Trophoblast cell (in vitro differentiated cells and primary cell): ENCODE results near the gene MRPS5.

ENCODE experiments used
- DNase-seq, 2 donors: peaks; one replicate each; pipeline ENCODE4 v3.0.0-alpha.2; 2016
- H2AFZ ChIP-seq: 2 replicates; pipeline ENCODE4 v1.6.1; 2013; ENCODE audit warnings: low read length, moderate library complexity, mild to moderate bottlenecking; ENCODE audit not compliant: insufficient read depth, poor library complexity
- H2AK5ac ChIP-seq: 2 replicates; pipeline ENCODE4 v1.6.1; 2013; ENCODE audit warnings: mild to moderate bottlenecking, low read length
- H2BK120ac ChIP-seq: 2 replicates; pipeline ENCODE4 v1.6.1; 2013; ENCODE audit warnings: low read length, mild to moderate bottlenecking, moderate library complexity; ENCODE audit not compliant: insufficient read depth, poor library complexity
- H2BK12ac ChIP-seq: 2 replicates; pipeline ENCODE4 v1.6.1; 2013; ENCODE audit warnings: mild to moderate bottlenecking, low read length, moderate library complexity
- H2BK5ac ChIP-seq: 2 replicates; pipeline ENCODE4 v1.6.1; 2013; ENCODE audit warnings: low read length, low read depth, moderate library complexity, mild to moderate bottlenecking; ENCODE audit not compliant: poor library complexity
- H3K14ac ChIP-seq: 2 replicates; pipeline ENCODE4 v1.6.1; 2013; ENCODE audit warnings: mild to moderate bottlenecking, low read length
- H3K18ac ChIP-seq: 2 replicates; pipeline ENCODE4 v1.6.1; 2013; ENCODE audit warnings: mild to moderate bottlenecking, low read length
- H3K23ac ChIP-seq: 2 replicates; pipeline ENCODE4 v1.6.1; 2013; ENCODE audit warnings: low read length
- H3K27ac ChIP-seq: 2 replicates; pipeline ENCODE4 v1.5.1; 2013; ENCODE audit warnings: low read depth, mild to moderate bottlenecking, inconsistent platforms, low read length, moderate library complexity
- H3K27me3 ChIP-seq: 2 replicates; pipeline ENCODE4 v1.6.1; 2013; ENCODE audit warnings: inconsistent platforms, mild to moderate bottlenecking, low read length, moderate library complexity; ENCODE audit not compliant: insufficient read depth
- H3K36me3 ChIP-seq, 2 experiments: 1 replicate in 1 of 2; 2 replicates in 1 of 2; pipeline ENCODE4 v1.6.1; 2013; ENCODE audit warnings: low read length in 2 of 2, mild to moderate bottlenecking in 2 of 2, moderate library complexity in 1 of 2; ENCODE audit not compliant: insufficient read depth in 2 of 2, control insufficient read depth in 1 of 2
- H3K4ac ChIP-seq: 2 replicates; pipeline ENCODE4 v1.6.1; 2013; ENCODE audit warnings: low read depth, mild to moderate bottlenecking, low read length, moderate library complexity
- H3K4me1 ChIP-seq, 2 experiments: 1 replicate in 1 of 2; 2 replicates in 1 of 2; pipeline ENCODE4 v1.6.1; 2013; ENCODE audit warnings: low read length in 2 of 2, mild to moderate bottlenecking in 2 of 2, moderate library complexity in 1 of 2; ENCODE audit not compliant: insufficient read depth in 2 of 2, control insufficient read depth in 1 of 2
- H3K4me2 ChIP-seq: 2 replicates; pipeline ENCODE4 v1.6.1; 2013; ENCODE audit warnings: inconsistent platforms, mild to moderate bottlenecking, low read length, moderate library complexity
- H3K4me3 ChIP-seq: 2 replicates; pipeline ENCODE4 v1.5.1; 2013; ENCODE audit warnings: mild to moderate bottlenecking, low read depth, low read length, inconsistent platforms
- H3K79me1 ChIP-seq: one replicate; pipeline ENCODE4 v1.6.1; 2013; ENCODE audit warnings: low read length
- H3K79me2 ChIP-seq: 2 replicates; pipeline ENCODE4 v1.6.1; 2013; ENCODE audit warnings: low read length, mild to moderate bottlenecking; ENCODE audit not compliant: control insufficient read depth, insufficient read depth, poor library complexity
- H3K9ac ChIP-seq: 2 replicates; pipeline ENCODE4 v1.6.1; 2013; ENCODE audit warnings: mild to moderate bottlenecking, low read length
- H3K9me3 ChIP-seq: 2 replicates; pipeline ENCODE4 v1.6.1; 2013; ENCODE audit warnings: low read depth, mild to moderate bottlenecking, control low read depth, inconsistent platforms, low read length; ENCODE audit not compliant: insufficient read depth
- H4K12ac ChIP-seq: 2 replicates; pipeline ENCODE4 v1.6.1; 2013; ENCODE audit warnings: low read depth, mild to moderate bottlenecking, low read length, moderate library complexity
- H4K8ac ChIP-seq: 2 replicates; pipeline ENCODE4 v1.6.1; 2013; ENCODE audit warnings: low read depth, mild to moderate bottlenecking, low read length, moderate library complexity
- H4K91ac ChIP-seq: one replicate; pipeline ENCODE4 v1.6.1; 2013; ENCODE audit warnings: low read depth, mild to moderate bottlenecking, low read length, moderate library complexity
- WGBS: extraction: QIAGEN DNeasy Blood & Tissue Kit; methylation state at CpG from one replicate; pipeline ENCODE4 v1.1.7; 2013; ENCODE audit warnings: missing lambda C conversion rate; ENCODE audit not compliant: insufficient read length, insufficient coverage; ENCODE audit errors: extremely low coverage; 5-methylcytosine and 5-hydroxymethylcytosine counted together

MRPS5 gene

DNA sequence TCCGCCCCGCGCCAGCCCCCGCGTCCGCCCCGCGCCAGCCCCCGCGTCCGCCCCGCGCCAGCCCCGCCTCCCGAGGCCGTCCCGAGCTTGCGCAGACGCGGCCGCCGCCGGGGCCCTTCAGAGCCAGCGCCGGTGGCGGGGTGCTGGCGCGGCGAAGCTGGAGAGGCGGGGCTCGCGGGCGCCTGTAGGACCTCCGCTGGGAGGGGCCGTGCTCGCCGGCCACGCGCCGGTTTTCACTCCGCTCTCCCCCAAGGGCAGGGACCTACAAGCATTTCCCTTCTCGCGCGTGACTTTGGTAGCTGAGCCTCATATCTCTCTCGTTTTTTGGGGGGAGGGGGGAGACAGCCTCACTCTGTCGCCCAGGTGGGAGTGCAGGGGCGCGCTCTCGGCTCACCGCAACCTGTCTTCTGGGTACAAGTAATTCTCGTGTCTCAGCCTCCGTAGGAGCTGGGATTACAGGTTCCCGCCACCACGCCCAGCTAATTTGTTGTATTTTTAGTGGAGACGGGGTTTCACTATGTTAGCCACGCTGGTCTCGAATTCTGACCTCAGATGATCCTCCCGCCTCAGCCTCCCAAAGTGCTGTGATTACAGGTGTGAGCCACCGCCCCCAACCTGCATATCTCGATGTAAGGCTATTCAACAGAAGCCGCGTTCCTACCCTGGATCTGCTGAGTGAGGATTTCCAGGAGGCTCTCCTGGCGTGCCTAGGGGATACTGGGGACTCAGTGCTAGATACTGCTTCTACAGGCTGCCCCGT, 38.3 kb upstream of the MRPS5 start, which contains the start of gene ZNF514:
ZNF514 (minus strand) TSS at position 159 of the 760 bp plus-strand sequence. CDS start 6,595 bp downstream, outside the sequence.
- WGBS: no CpG with 5 or more reads among the region's 64 CpGs

DNA sequence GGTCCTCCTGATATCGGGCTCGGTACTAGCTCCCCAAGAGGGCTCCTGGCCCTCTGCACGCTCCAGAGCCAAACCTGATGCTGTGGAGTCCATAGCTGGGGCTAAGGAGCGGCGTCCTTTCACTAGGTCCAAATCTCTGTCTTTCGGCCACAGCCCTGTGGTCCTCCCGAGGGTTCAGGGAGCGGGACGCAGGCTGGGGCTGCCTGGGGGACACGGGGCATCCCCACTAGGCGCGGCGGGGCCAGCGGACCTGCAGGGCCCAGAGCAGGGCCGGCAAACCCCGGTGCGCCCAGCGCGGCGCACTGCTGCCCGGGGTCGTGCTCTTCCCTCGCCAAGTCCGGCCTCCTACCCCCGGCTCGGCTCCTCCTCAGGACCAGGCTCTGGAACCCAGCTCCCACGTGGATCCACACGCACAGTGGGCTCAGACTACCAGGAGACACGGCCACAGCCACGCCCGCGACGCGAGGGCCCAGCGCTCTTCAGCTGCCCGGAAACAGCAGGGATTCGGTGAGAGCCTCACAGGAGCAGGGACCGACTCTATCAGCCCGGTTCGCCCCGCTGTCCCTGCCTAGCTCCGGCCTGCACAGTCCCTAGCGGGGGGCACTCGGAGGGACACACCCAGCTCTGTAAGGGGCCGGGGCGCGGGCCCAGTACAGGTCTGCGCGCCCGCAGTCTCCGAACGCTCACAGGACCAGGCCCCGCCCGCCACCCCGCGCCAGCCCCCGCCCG, 37.4 kb upstream of the MRPS5 start:
- Histone ChIP-seq H3K4me2 (peak overlapping the region; percentile 95), H3K79me1 (peaks cover 10% of the 10 kb centered on the region), H3K14ac (peak overlapping the region; percentile 69), H3K4me1 (peaks cover 5 to 8% of the 10 kb centered on the region in 2 experiments), H4K12ac (peak overlapping the region; percentile 33), H2BK12ac (no peak overlapping the region), H3K79me2 (peaks cover 5% of the 10 kb centered on the region), H2BK120ac (peak overlapping the region; percentile 86), H2AK5ac (peak overlapping the region; percentile 84), H3K9me3 (peaks cover under 1% of the 10 kb centered on the region), H3K23ac (no peak overlapping the region), H3K36me3 (peaks cover 8 to 18% of the 10 kb centered on the region in 2 experiments), H3K18ac (peak overlapping the region; percentile 96), H3K27ac (no peak overlapping the region), H3K9ac (peak overlapping the region; percentile 83), H4K91ac (peak overlapping the region; percentile 60), H2BK5ac (no peak overlapping the region), H3K4me3 (peak overlapping the region; percentile 90), H3K4ac (peak overlapping the region; percentile 13), H4K8ac (peak overlapping the region; percentile 95), H3K27me3 (no peaks in the 10 kb centered on the region), H2AFZ (peak overlapping the region; percentile 83)
- DNase-seq: peak; percentile 1 to 28
- no CpG with 5 or more reads among the region's 58 CpGs for WGBS

More for the DNA sequence above, 38.3 kb upstream of the MRPS5 start, which contains the start of gene ZNF514:
- Histone ChIP-seq H3K23ac (no peak within 1 kb of the TSS), H2BK12ac (peak within 1 kb of the TSS; percentile 54), H3K27ac (no peak within 1 kb of the TSS), H4K8ac (peak within 1 kb of the TSS; percentile 95), H4K91ac (peak within 1 kb of the TSS; percentile 60), H3K79me1 (peaks cover 10% of the 10 kb centered on the region), H3K18ac (peak within 1 kb of the TSS; percentile 96), H3K9me3 (no peaks in the 10 kb centered on the region), H3K4ac (peak within 1 kb of the TSS; percentile 13), H3K4me3 (peak within 1 kb of the TSS; percentile 90), H2BK120ac (peak within 1 kb of the TSS; percentile 86), H3K27me3 (no peaks in the 10 kb centered on the region), H3K79me2 (peaks cover 5% of the 10 kb centered on the region), H4K12ac (peak within 1 kb of the TSS; percentile 77), H3K4me2 (peak within 1 kb of the TSS; percentile 95), H3K9ac (peak within 1 kb of the TSS; percentile 83), H3K14ac (peak within 1 kb of the TSS; percentile 81), H2AFZ (peak within 1 kb of the TSS; percentile 83), H3K36me3 (peaks cover 7 to 14% of the 10 kb centered on the region in 2 experiments), H3K4me1 (peaks cover 5 to 8% of the 10 kb centered on the region in 2 experiments), H2AK5ac (peak within 1 kb of the TSS; percentile 84), H2BK5ac (no peak within 1 kb of the TSS)
- peak; percentile 59 to 72 for DNase-seq

DNA sequence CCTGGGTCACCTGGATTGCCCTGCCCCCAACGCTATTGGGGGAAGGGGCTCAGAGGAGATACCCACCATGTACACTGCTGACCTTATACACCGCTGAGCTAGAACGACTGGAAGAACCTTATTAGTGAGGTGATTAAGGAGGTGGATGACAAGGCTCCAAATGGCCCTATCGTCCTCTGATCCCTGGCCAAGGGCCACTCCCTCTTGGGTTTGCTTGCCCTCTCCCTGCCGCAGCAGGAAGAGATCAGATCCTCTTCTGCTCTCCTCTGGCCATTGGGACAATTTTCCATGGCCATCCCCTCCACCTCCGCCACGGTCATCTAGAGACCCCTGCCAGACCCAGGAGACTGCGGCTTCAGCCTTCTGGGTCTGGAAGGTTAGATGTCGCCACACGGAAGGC, 36.8 kb upstream of the MRPS5 start:
- no peak overlapping the region for H2AFZ ChIP-seq
- no peak overlapping the region for H3K18ac ChIP-seq
- H3K27me3 ChIP-seq: no peaks in the 10 kb centered on the region
- H3K9ac ChIP-seq: peak overlapping the region; percentile 83
- H3K14ac ChIP-seq: peak overlapping the region; percentile 69
- H4K12ac ChIP-seq: peak overlapping the region; percentile 33
- no CpG with 5 or more reads among the region's 10 CpGs for WGBS
- H4K8ac ChIP-seq: peak overlapping the region; percentile 95
- H3K79me1 ChIP-seq: peaks cover 10% of the 10 kb centered on the region
- no peak overlapping the region for H3K27ac ChIP-seq
- peak overlapping the region; percentile 95 for H3K4me2 ChIP-seq
- H3K79me2 ChIP-seq: peaks cover 5% of the 10 kb centered on the region
- no peak overlapping the region for H2BK5ac ChIP-seq
- H3K9me3 ChIP-seq: peaks cover 3% of the 10 kb centered on the region
- peaks cover 9 to 19% of the 10 kb centered on the region in 2 experiments for H3K36me3 ChIP-seq
- H2BK120ac ChIP-seq: no peak overlapping the region
- no peak overlapping the region for H2AK5ac ChIP-seq
- H3K4me3 ChIP-seq: peak overlapping the region; percentile 90
- DNase-seq: no peak
- no peak overlapping the region for H3K4ac ChIP-seq
- H3K4me1 ChIP-seq: peaks cover 5 to 8% of the 10 kb centered on the region in 2 experiments
- H4K91ac ChIP-seq: peak overlapping the region; percentile 11
- no peak overlapping the region for H3K23ac ChIP-seq
- H2BK12ac ChIP-seq: no peak overlapping the region

DNA sequence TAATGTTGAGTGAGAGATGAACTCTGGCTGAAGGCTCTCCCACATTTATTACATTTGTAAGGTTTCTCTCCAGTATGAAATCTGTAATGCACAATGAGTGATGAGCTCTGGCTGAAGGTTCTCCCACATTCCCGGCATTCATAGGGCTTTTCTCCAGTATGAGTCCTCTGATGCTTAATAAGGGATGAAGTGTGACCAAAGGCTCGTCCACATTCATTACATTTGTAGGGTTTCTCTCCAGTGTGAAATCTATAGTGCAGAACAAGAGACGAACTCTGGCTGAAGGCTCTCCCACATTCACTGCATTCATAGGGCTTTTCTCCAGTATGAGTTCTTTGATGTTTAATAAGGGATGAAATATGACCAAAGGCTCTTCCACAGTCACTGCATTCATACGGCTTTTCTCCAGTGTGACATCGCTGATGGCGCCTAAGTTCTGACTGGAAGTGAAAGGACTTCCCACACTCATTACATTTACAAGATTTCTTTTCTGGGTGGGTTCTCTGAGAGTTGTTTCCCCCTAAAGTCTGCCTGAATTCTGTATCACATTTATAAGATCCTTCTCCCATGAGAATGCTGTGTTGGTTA, 27.9 kb upstream of the MRPS5 start:
- Histone ChIP-seq H3K4me1 (no peaks in the 10 kb centered on the region), H2BK5ac (no peak overlapping the region), H3K9me3 (peaks cover 24% of the 10 kb centered on the region), H3K36me3 (peaks cover 12 to 48% of the 10 kb centered on the region in 2 experiments), H3K4me3 (no peak overlapping the region), H2BK120ac (no peak overlapping the region), H4K8ac (no peak overlapping the region), H3K14ac (no peak overlapping the region), H3K79me2 (no peaks in the 10 kb centered on the region), H2BK12ac (no peak overlapping the region), H3K27me3 (no peaks in the 10 kb centered on the region), H4K91ac (no peak overlapping the region), H3K4ac (no peak overlapping the region), H3K4me2 (no peak overlapping the region), H2AFZ (no peak overlapping the region), H3K23ac (no peak overlapping the region), H3K9ac (no peak overlapping the region), H4K12ac (no peak overlapping the region), H3K79me1 (no peaks in the 10 kb centered on the region), H3K18ac (no peak overlapping the region), H3K27ac (no peak overlapping the region), H2AK5ac (no peak overlapping the region)
- no CpG with 5 or more reads among the region's 6 CpGs for WGBS
- no peak for DNase-seq
